BLaER1 (cell line): ENCODE measurements around the gene KTN1.

Source experiments
- H3K27ac ChIP-seq: shearing (Covaris generic); formaldehyde crosslinking; 2 replicates; pipeline ENCODE4 v1.8.1; 2022
- H3K27me3 ChIP-seq: shearing (Covaris generic); formaldehyde crosslinking; 2 replicates; pipeline ENCODE4 v1.8.1; 2022
- H3K36me3 ChIP-seq: shearing (Covaris generic); formaldehyde crosslinking; 2 replicates; pipeline ENCODE4 v1.8.1; 2022
- H3K4me1 ChIP-seq: shearing (Covaris generic); formaldehyde crosslinking; 2 replicates; pipeline ENCODE4 v1.8.1; 2022
- H3K4me2 ChIP-seq: shearing (Covaris generic); formaldehyde crosslinking; 2 replicates; pipeline ENCODE4 v1.8.1; 2022
- H3K4me3 ChIP-seq: shearing (Covaris generic); formaldehyde crosslinking; 2 replicates; pipeline ENCODE4 v1.8.1; 2022
- H3K9ac ChIP-seq: shearing (Covaris generic); formaldehyde crosslinking; 2 replicates; pipeline ENCODE4 v1.8.1; 2022
- H3K9me3 ChIP-seq: shearing (Covaris generic); formaldehyde crosslinking; 2 replicates; pipeline ENCODE4 v1.8.1; 2022
- H4K20me1 ChIP-seq: shearing (Covaris generic); formaldehyde crosslinking; 2 replicates; pipeline ENCODE4 v1.8.1; 2022
- Cebpa-rat ChIP-seq: shearing (Covaris generic); IDR thresholded peaks from 2 replicates; pipeline ENCODE4 v1.8.1; 2022

KTN1 gene

GRCh38 chr14:55604900-55605418 is 25.0 kb downstream of the KTN1 start:
- Histone ChIP-seq H3K4me3 (no peak overlapping the region), H3K9ac (no peak overlapping the region), H3K4me1 (peaks cover 22% of the 10 kb centered on the region), H3K27me3 (no peaks in the 10 kb centered on the region), H4K20me1 (peaks cover 81% of the 10 kb centered on the region), H3K36me3 (peaks cover 37% of the 10 kb centered on the region), H3K4me2 (no peak overlapping the region), H3K9me3 (peaks cover 18% of the 10 kb centered on the region), H3K27ac (no peak overlapping the region)
- no peak for TF ChIP-seq Cebpa-rat

DNA sequence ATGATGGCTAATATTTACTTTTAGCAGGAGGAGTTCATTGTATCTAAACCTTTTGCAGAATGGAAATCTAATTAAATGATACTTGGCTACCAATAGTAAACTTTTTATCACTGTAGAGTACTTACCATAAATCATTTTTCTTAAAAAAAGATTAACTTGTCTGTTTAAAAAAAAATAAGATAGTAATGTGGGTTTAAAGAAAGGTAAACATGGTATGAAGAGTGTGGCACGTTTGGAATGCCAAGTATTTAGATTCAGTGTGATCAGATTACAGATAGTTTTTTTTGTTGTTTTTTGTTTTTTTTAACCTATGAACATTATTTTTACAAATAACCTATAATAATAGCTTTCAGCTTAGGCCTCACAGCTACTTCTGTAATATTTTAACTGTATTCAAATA is 25.8 kb downstream of the KTN1 start:
- no peak overlapping the region for H3K27ac ChIP-seq
- peaks cover 38% of the 10 kb centered on the region for H3K36me3 ChIP-seq
- peaks cover 88% of the 10 kb centered on the region for H4K20me1 ChIP-seq
- no peak overlapping the region for H3K4me3 ChIP-seq
- H3K4me2 ChIP-seq, result no peak overlapping the region
- no peak overlapping the region for H3K9ac ChIP-seq
- no peaks in the 10 kb centered on the region for H3K27me3 ChIP-seq
- H3K4me1 ChIP-seq, result peaks cover 22% of the 10 kb centered on the region
- H3K9me3 ChIP-seq, result peaks cover 13% of the 10 kb centered on the region
- no peak for TF ChIP-seq Cebpa-rat

DNA sequence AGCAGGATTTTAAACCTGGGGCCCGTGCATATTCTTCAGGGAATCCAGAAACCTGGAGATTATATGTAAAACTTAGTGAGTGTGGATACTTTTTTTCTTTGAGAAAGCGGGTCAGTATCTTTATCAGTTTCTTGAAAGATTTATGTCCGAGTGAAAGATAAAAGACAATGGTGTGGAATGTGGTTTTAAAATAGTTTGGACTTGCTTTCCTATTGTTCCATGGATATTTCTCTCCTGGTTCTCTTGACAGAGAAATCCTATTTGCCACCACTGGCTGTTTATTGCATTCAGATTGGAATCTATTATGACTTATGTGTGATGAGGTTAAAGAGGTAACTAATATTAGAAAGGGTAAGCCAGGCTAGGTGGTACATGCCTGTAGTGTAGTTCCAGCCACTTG is 27.4 kb downstream of the KTN1 start:
- no peak for TF ChIP-seq Cebpa-rat
- no peak overlapping the region for H3K27ac ChIP-seq
- H3K4me3 ChIP-seq, result no peak overlapping the region
- H3K4me1 ChIP-seq, result peaks cover 22% of the 10 kb centered on the region
- H3K4me2 ChIP-seq, result no peak overlapping the region
- no peaks in the 10 kb centered on the region for H3K9me3 ChIP-seq
- H4K20me1 ChIP-seq, result peaks cover 94% of the 10 kb centered on the region
- no peaks in the 10 kb centered on the region for H3K27me3 ChIP-seq
- no peak overlapping the region for H3K9ac ChIP-seq
- peaks cover 38% of the 10 kb centered on the region for H3K36me3 ChIP-seq

GRCh38 chr14:55609681-55610080 is 29.7 kb downstream of the KTN1 start:
- H3K9me3 ChIP-seq, result no peaks in the 10 kb centered on the region
- no peak overlapping the region for H3K27ac ChIP-seq
- peaks cover 5% of the 10 kb centered on the region; the same call in 1 of the 2 replicates for H3K4me1 ChIP-seq
- H4K20me1 ChIP-seq, result peaks cover 80% of the 10 kb centered on the region
- peaks cover 53% of the 10 kb centered on the region for H3K36me3 ChIP-seq
- no peak overlapping the region for H3K4me2 ChIP-seq
- H3K9ac ChIP-seq, result no peak overlapping the region
- no peak overlapping the region for H3K4me3 ChIP-seq
- no peak for TF ChIP-seq Cebpa-rat
- no peaks in the 10 kb centered on the region for H3K27me3 ChIP-seq

GRCh38 chr14:55610713-55611370 is 30.8 kb downstream of the KTN1 start:
- Histone ChIP-seq H4K20me1 (peaks cover 68% of the 10 kb centered on the region), H3K9ac (no peak overlapping the region), H3K36me3 (peaks cover 54% of the 10 kb centered on the region), H3K9me3 (no peaks in the 10 kb centered on the region), H3K4me2 (no peak overlapping the region), H3K4me1 (peaks cover 5% of the 10 kb centered on the region; the same call in 1 of the 2 replicates), H3K4me3 (no peak overlapping the region), H3K27ac (no peak overlapping the region), H3K27me3 (no peaks in the 10 kb centered on the region)
- TF ChIP-seq Cebpa-rat, result no peak

DNA sequence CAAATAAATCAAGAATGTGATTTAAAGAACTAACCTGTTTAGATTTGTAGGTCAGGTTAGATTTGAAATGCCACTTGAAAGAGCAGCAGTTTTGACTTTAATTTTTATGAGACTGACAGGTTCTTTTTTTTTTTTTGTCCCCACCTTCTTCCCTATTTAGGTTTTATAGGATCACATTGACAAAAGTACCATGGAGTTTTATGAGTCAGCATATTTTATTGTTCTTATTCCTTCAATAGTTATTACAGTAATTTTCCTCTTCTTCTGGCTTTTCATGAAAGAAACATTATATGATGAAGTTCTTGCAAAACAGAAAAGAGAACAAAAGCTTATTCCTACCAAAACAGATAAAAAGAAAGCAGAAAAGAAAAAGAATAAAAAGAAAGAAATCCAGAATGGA is 31.9 kb downstream of the KTN1 start:
- no peak overlapping the region for H3K4me2 ChIP-seq
- H3K27ac ChIP-seq, result no peak overlapping the region
- H3K4me1 ChIP-seq, result peaks cover 5% of the 10 kb centered on the region; the same call in 1 of the 2 replicates
- peaks cover 64% of the 10 kb centered on the region for H3K36me3 ChIP-seq
- H3K9ac ChIP-seq, result no peak overlapping the region
- no peak for TF ChIP-seq Cebpa-rat
- no peak overlapping the region for H3K4me3 ChIP-seq
- no peaks in the 10 kb centered on the region for H3K27me3 ChIP-seq
- peaks cover 63% of the 10 kb centered on the region for H4K20me1 ChIP-seq
- H3K9me3 ChIP-seq, result no peaks in the 10 kb centered on the region

GRCh38 chr14:55614304-55614703 is 34.3 kb downstream of the KTN1 start:
- no peak overlapping the region for H3K4me3 ChIP-seq
- peaks cover 22% of the 10 kb centered on the region for H3K9me3 ChIP-seq
- H3K27ac ChIP-seq, result no peak overlapping the region
- H3K9ac ChIP-seq, result no peak overlapping the region
- H3K27me3 ChIP-seq, result no peaks in the 10 kb centered on the region
- no peak for TF ChIP-seq Cebpa-rat
- no peak overlapping the region for H3K4me2 ChIP-seq
- no peaks in the 10 kb centered on the region for H3K4me1 ChIP-seq
- peaks cover 38% of the 10 kb centered on the region for H4K20me1 ChIP-seq
- peaks cover 80% of the 10 kb centered on the region for H3K36me3 ChIP-seq

- TF ChIP-seq Cebpa-rat, result no peak
- H3K9me3 ChIP-seq, result peaks cover 38% of the 10 kb centered on the region
- H3K9ac ChIP-seq, result no peak overlapping the region
- H3K36me3 ChIP-seq, result peaks cover 98% of the 10 kb centered on the region
- H3K4me3 ChIP-seq, result peak overlapping the region; percentile 17; the same call in 1 of the 2 replicates
- H4K20me1 ChIP-seq, result peaks cover 5% of the 10 kb centered on the region; the same call in 1 of the 2 replicates
- H3K4me1 ChIP-seq, result no peaks in the 10 kb centered on the region
- no peak overlapping the region for H3K4me2 ChIP-seq
- H3K27me3 ChIP-seq, result no peaks in the 10 kb centered on the region; the same call in 1 of the 2 replicates
- no peak overlapping the region for H3K27ac ChIP-seq
Observed at GRCh38 chr14:55620277-55620676, 40.3 kb downstream of the KTN1 start.

DNA sequence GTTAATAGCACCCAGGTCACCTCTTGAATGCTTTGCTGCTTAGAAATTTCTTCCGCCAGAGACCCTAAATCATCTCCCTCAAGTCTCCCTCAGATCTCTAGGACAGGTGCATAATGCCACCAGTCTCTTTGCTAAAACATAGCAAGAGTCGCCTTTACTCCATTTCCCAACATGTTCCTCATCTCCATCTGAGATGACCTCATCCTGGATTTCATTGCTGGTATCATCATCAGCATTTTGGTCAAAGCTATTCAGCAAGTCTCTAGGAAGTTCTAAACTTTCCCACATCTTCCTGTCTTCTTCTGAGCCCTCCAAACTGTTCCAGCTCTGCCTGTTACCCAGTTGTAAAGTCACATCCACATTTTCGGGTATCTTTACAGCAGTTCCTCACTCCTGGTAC is 41.0 kb downstream of the KTN1 start:
- Histone ChIP-seq H3K27ac (no peak overlapping the region), H4K20me1 (peaks cover 10% of the 10 kb centered on the region; the same call in 1 of the 2 replicates), H3K27me3 (no peaks in the 10 kb centered on the region; the same call in 1 of the 2 replicates), H3K4me2 (no peak overlapping the region), H3K9me3 (peaks cover 38% of the 10 kb centered on the region), H3K36me3 (peaks cover 97% of the 10 kb centered on the region), H3K9ac (no peak overlapping the region), H3K4me3 (no peak overlapping the region), H3K4me1 (no peaks in the 10 kb centered on the region)
- TF ChIP-seq Cebpa-rat, result no peak

GRCh38 chr14:55621391-55621790 is 41.4 kb downstream of the KTN1 start:
- Histone ChIP-seq H3K4me1 (no peaks in the 10 kb centered on the region), H3K27me3 (no peaks in the 10 kb centered on the region; the same call in 1 of the 2 replicates), H3K27ac (no peak overlapping the region), H3K4me2 (no peak overlapping the region), H3K9ac (no peak overlapping the region), H3K36me3 (peaks cover 96% of the 10 kb centered on the region), H3K9me3 (peaks cover 38% of the 10 kb centered on the region), H4K20me1 (peaks cover 14% of the 10 kb centered on the region; the same call in 1 of the 2 replicates), H3K4me3 (no peak overlapping the region)
- no peak for TF ChIP-seq Cebpa-rat
